Activated naive CD8-positive, alpha-beta T cell (primary cell): Measurements from ENCODE around the gene YY1AP1.
A peak's percentile ranks its signal among the peaks of the same experiment; 100 is the strongest.
"Not testable (repeated sequence)": the region's sequence is repeated elsewhere in the genome, so short reads cannot be mapped to it uniquely, and the experiment has no call there.

Source experiments
- H3K27ac Mint-ChIP-seq: one replicate; pipeline ENCODE4 v1.8.0; 2021; ENCODE audit warnings: mixed read lengths
- H3K27me3 Mint-ChIP-seq: one replicate; pipeline ENCODE4 v1.8.0; 2021; ENCODE audit warnings: mixed read lengths
- H3K36me3 Mint-ChIP-seq: one replicate; pipeline ENCODE4 v1.8.0; 2021; ENCODE audit warnings: mixed read lengths
- H3K4me1 Mint-ChIP-seq: one replicate; pipeline ENCODE4 v1.8.0; 2021; ENCODE audit warnings: low read depth, mixed read lengths
- H3K4me3 Mint-ChIP-seq: one replicate; pipeline ENCODE4 v1.8.0; 2021; ENCODE audit warnings: mild to moderate bottlenecking, mixed read lengths
- H3K9me3 Mint-ChIP-seq: one replicate; pipeline ENCODE4 v1.8.0; 2021; ENCODE audit warnings: low read depth, mixed read lengths

Gene YY1AP1

GRCh38 chr1:155678027-155678426 is 10.5 kb downstream of the YY1AP1 start:
- Mint-ChIP-seq H3K27ac (peak overlapping the region; percentile 3), H3K4me1 (peaks cover 17% of the 10 kb centered on the region), H3K4me3 (no peak overlapping the region), H3K27me3 (no peaks in the 10 kb centered on the region), H3K36me3 (peaks cover 2% of the 10 kb centered on the region), H3K9me3 (no peaks in the 10 kb centered on the region)

- Mint-ChIP-seq H3K36me3 (peaks cover 2% of the 10 kb centered on the region), H3K9me3 (no peaks in the 10 kb centered on the region), H3K27me3 (no peaks in the 10 kb centered on the region), H3K4me3 (no peak overlapping the region), H3K4me1 (no peaks in the 10 kb centered on the region), H3K27ac (no peak overlapping the region)
Observed at GRCh38 chr1:155673003-155673402, 15.6 kb downstream of the YY1AP1 start.

- Mint-ChIP-seq H3K27me3 (no peaks in the 10 kb centered on the region), H3K36me3 (peaks cover 2% of the 10 kb centered on the region), H3K4me1 (no peaks in the 10 kb centered on the region), H3K4me3 (no peak overlapping the region), H3K27ac (no peak overlapping the region), H3K9me3 (no peaks in the 10 kb centered on the region)
Observed at GRCh38 chr1:155671750-155672149, 16.8 kb downstream of the YY1AP1 start.

DNA sequence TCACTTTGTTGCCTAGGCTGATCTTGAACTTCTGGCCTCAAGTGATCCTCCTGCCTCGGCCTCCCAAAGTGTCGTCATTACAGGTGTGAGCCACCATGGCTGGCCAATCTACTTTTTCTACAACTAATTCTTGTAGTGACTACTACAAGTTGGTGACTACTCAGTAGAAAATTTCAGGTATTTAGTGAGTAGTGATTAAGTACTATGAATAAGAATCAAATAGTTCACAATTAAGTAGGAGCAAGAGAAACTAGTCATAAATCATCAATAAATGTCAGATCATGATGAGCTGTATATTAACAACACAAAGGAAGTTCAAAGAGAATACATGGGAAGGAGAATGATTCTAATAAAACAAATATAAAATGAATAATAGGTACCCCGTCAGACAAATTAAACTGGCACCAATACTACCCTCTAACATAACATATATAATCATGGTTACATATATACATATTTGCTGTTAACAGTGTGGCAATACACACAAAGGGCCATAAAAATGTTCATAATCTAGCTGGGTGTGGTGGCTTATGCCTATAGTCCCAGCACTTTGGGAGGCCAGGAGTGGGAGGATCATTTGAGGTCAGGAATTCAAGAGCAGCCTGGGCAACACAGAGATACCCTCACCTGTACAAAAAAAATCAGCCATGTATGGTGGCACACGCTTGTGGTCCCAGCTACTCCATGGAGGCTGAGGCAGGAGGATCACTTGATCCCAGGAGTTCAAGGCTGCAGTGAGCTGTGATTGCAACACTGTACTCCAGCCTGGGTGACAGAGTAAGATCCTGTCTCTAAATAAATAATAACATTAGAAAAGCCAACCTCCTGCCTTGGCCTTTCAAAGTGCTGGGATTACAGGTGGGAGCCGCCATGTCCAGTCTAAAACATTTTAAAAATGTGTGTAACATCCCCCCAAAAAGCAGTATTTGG is 19.1 kb downstream of the YY1AP1 start:
- Mint-ChIP-seq H3K27me3 (no peaks in the 10 kb centered on the region), H3K9me3 (no peaks in the 10 kb centered on the region), H3K27ac (no peak overlapping the region), H3K36me3 (peaks cover 2% of the 10 kb centered on the region), H3K4me3 (no peak overlapping the region), H3K4me1 (no peaks in the 10 kb centered on the region)

- not testable (repeated sequence) for H3K9me3 Mint-ChIP-seq, H3K27ac Mint-ChIP-seq, H3K4me1 Mint-ChIP-seq, H3K36me3 Mint-ChIP-seq, H3K4me3 Mint-ChIP-seq, H3K27me3 Mint-ChIP-seq
Observed at GRCh38 chr1:155661239-155661638, 27.3 kb downstream of the YY1AP1 start.

GRCh38 chr1:155657463-155657862 is 31.1 kb downstream of the YY1AP1 start:
- H3K27me3 Mint-ChIP-seq: no peaks in the 10 kb centered on the region
- H3K27ac Mint-ChIP-seq: no peak overlapping the region
- H3K9me3 Mint-ChIP-seq: no peaks in the 10 kb centered on the region
- H3K4me3 Mint-ChIP-seq: no peak overlapping the region
- H3K4me1 Mint-ChIP-seq: no peaks in the 10 kb centered on the region
- H3K36me3 Mint-ChIP-seq: peaks cover 7% of the 10 kb centered on the region

- Mint-ChIP-seq H3K27me3 (no peaks in the 10 kb centered on the region), H3K4me3 (no peak overlapping the region), H3K36me3 (peaks cover 2% of the 10 kb centered on the region), H3K9me3 (no peaks in the 10 kb centered on the region), H3K4me1 (no peaks in the 10 kb centered on the region), H3K27ac (no peak overlapping the region)
Observed at GRCh38 chr1:155652951-155653350, 35.6 kb downstream of the YY1AP1 start.

- H3K9me3 Mint-ChIP-seq: no peaks in the 10 kb centered on the region
- H3K4me3 Mint-ChIP-seq: no peak overlapping the region
- no peaks in the 10 kb centered on the region for H3K4me1 Mint-ChIP-seq
- H3K36me3 Mint-ChIP-seq: peaks cover 2% of the 10 kb centered on the region
- no peak overlapping the region for H3K27ac Mint-ChIP-seq
- no peaks in the 10 kb centered on the region for H3K27me3 Mint-ChIP-seq
Observed at GRCh38 chr1:155651861-155652661, 36.5 kb downstream of the YY1AP1 start.

DNA sequence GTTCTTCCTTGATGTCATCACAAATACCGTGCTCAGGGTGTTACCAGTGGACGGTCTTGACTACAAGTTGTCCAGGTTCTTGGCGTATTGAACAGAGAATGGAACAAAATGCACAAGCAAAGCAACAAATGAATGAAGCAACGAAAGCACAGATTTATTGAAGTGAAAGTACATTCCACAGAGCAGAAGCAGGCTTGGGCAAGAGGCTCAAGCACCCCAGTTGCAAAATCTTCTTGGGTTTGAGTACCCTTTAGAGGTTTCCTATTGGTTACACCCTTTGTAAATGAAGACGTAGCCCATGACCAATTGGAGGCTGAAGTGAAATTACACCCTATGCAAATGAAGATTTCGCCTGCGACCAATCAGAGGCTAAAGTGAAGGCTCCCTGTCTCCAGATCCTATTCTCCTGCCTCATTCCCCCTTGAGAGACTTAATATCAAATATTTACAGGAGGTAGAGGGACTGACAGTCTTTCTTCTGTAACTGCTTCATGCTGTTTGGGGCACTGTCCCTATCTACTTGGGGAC is 38.3 kb downstream of the YY1AP1 start:
- Mint-ChIP-seq H3K27ac (no peak overlapping the region), H3K27me3 (no peaks in the 10 kb centered on the region), H3K36me3 (peaks cover 6% of the 10 kb centered on the region), H3K4me3 (no peak overlapping the region), H3K9me3 (no peaks in the 10 kb centered on the region), H3K4me1 (no peaks in the 10 kb centered on the region)

DNA sequence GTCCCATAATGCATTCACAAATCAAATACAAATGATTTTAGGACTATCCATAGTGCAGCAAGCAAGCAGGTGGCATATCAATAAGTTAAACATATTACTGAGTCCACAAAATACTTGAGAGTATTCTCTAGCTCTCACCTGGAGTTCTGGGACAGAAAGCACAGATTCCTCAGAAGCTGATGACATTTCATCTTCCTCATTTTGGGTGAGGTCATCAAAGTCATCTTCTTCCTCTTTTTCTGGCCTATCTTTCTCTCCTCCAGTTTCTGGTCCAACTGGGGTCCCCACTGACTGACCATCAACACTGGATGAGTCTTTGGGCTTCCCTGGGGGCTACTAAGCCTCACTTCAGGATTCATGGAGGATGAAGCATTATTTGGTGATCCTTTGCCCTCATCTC is 38.9 kb downstream of the YY1AP1 start:
- Mint-ChIP-seq H3K4me1 (no peaks in the 10 kb centered on the region), H3K36me3 (peaks cover 6% of the 10 kb centered on the region), H3K27ac (no peak overlapping the region), H3K27me3 (no peaks in the 10 kb centered on the region), H3K9me3 (no peaks in the 10 kb centered on the region), H3K4me3 (no peak overlapping the region)

DNA sequence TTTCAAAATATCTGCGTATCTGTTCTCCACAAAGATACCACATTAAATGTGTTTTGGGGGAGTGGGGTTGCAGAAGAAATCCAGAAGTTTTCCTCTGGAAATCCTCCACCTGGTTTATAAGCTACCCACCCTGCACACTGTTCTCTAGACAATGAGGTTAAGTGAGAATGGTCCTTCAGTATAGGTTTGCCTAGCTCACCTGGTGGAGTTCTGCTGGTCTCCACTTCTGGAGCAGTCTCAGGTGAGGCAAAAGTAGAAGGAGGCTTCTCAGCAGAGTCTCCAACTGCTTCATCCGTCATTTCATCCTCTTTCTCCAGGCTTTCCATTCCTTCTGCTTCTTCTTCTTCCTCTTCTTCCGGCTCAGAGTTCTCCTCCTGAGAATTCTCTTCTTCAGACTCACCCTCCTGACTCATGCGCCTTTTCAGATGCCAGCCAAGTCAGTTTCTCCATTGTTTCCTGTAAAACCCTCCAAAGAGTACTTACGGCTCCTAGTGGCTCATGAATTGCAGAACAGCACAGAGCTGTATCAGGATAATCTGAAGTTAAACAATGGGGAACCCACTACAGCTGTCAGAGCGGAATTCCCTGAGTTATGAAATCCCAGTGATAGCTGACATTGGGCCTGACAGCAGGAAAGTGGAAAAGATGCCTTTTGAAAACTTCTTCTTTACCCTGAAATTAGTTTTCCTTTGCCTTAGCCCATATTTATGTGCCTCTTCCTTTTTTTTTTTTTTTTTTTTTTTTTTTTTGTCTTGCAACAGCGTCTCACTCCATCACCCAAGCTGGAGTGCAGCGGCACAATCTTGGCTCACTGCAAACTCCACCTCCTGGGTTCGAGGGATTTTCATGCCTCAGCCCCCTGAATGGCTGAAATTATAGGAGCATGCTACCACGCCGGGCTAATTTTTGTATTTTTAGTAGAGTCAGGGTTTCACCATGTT is 40.1 kb downstream of the YY1AP1 start:
- H3K4me3 Mint-ChIP-seq: no peak overlapping the region
- H3K27ac Mint-ChIP-seq: no peak overlapping the region
- peaks cover 6% of the 10 kb centered on the region for H3K36me3 Mint-ChIP-seq
- no peaks in the 10 kb centered on the region for H3K4me1 Mint-ChIP-seq
- no peaks in the 10 kb centered on the region for H3K9me3 Mint-ChIP-seq
- H3K27me3 Mint-ChIP-seq: no peaks in the 10 kb centered on the region

DNA sequence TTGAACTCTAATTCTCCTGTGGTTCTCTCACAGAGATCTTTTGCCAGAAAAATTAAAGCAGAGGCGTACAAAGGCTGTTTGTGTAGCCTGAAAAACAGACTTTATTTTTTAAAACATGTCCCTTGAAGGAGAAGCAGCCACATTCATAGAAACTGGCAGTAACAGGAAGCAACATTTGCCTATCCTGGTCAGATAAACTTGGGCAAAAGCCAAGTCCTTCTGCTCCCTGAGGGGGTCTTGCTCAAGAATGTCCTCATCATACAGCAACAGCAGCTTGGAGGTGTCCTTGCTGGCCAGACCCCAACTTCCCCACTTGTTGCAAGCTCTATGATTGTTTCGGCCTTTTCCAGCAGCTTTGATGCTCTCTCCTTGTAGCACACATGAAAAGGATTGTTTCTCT is 42.3 kb downstream of the YY1AP1 start:
- Mint-ChIP-seq H3K27ac (no peak overlapping the region), H3K36me3 (peaks cover 9% of the 10 kb centered on the region), H3K4me3 (no peak overlapping the region), H3K9me3 (no peaks in the 10 kb centered on the region), H3K4me1 (no peaks in the 10 kb centered on the region), H3K27me3 (no peaks in the 10 kb centered on the region)

DNA sequence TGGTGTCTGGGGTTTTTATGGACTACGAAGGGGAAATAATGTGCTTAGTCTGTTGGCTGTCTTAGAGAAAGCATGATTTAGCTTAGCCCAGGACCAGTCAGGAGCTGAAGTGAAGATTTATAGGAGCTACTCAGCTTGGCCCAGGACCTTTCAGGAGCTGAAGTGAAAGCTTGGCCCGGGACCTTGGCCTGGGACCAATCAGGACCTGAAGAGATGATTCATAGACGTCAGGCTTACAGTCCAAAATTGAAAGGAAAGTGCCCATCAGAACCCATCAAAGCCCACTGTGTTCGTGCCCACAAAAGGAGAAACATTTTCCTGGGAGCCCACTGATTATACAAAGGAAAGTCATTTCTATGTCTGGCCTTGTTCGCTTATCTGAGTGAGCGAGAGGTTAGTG is 42.9 kb downstream of the YY1AP1 start:
- no peak overlapping the region for H3K27ac Mint-ChIP-seq

DNA sequence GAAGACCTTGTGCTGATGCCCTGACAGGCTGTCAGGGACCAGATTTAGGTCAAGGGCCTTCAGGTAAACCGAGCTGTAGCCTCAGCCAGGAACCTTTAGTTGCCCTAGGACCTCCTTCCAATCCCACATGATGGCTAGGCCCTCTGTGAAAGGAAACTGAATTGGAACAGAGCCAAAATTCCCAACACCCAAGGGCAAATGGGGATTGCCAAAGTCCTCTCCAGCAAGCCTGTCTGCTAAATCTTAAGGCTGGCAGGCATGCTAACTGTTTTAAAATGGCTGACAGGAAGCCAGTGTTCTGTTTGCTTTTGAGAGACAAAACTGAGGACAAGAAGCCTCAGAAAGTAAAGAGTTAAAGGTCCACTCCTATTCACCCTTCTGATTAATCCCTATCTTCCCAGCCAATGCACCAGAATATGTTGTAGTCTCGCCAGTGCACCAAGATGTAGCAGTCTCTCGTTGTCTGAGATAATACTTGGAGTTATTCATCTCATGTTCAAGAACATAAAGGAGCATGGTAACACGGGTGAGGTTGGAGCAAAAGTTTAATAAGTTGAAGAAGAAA is 43.5 kb downstream of the YY1AP1 start:
- Mint-ChIP-seq H3K27ac (no peak overlapping the region), H3K4me3 (no peak overlapping the region), H3K9me3 (no peaks in the 10 kb centered on the region), H3K27me3 (no peaks in the 10 kb centered on the region), H3K36me3 (peaks cover 12% of the 10 kb centered on the region), H3K4me1 (no peaks in the 10 kb centered on the region)

More for the DNA sequence above, 42.9 kb downstream of the YY1AP1 start:
- no peaks in the 10 kb centered on the region for H3K9me3 Mint-ChIP-seq
- no peak overlapping the region for H3K4me3 Mint-ChIP-seq
- H3K27me3 Mint-ChIP-seq: no peaks in the 10 kb centered on the region
- peaks cover 9% of the 10 kb centered on the region for H3K36me3 Mint-ChIP-seq
- no peaks in the 10 kb centered on the region for H3K4me1 Mint-ChIP-seq
